Caco-2 (cell line): ENCODE results near the gene RPS6KA2. TPM values are rescaled to one million over a fixed set of nuclear protein-coding genes. Genes with fewer than 3 reads are reported as not detected.

ENCODE experiments used
- BruUV-seq: library from RNA; stranded (reverse); fragments of 400-500 nt; replicated peaks from 2 replicates; lab custom pipeline; 2021; lab: Mats Ljungman, UMichigan
- CTCF ChIA-PET: fragments of 300-600 bp; sonication (Branson Sonifier 250); formaldehyde crosslinking; loops from one replicate; lab custom pipeline; 2022; ENCODE audit warnings: antibody characterized with exemption; lab: Charles Lee
- POLR2A ChIA-PET: fragments of 300-600 bp; sonication (Branson Sonifier 250); formaldehyde crosslinking; loops from one replicate; lab custom pipeline; 2022; ENCODE audit warnings: antibody characterized with exemption; lab: Charles Lee
- DNase-seq, 2 experiments: peaks; one replicate each; pipeline versions ENCODE4 v3.0.0 to v3.0.0-alpha.2; 2020 to 2022
- H3K27me3 ChIP-seq: replicated peaks from 2 replicates; pipeline ENCODE4 v1.6.0; 2011; ENCODE audit warnings: low read length; ENCODE audit not compliant: control insufficient read depth, insufficient read depth
- H3K36me3 ChIP-seq: 2 replicates; pipeline ENCODE4 v1.5.1; 2011; ENCODE audit warnings: low read length; ENCODE audit not compliant: control insufficient read depth, insufficient read depth
- H3K4me1 ChIP-seq: fragments of 250-450 bp; sonication (Bioruptor Pico); 2 replicates; pipeline ENCODE4 v1.5.1; 2020; ENCODE audit warnings: mild to moderate bottlenecking
- H3K4me3 ChIP-seq: 2 replicates; pipeline ENCODE4 v1.5.1; 2011; ENCODE audit warnings: low read depth, mild to moderate bottlenecking, control low read depth, low read length
- H3K9me3 ChIP-seq: fragments of 250-450 bp; sonication (Bioruptor Pico); 2 replicates; pipeline ENCODE4 v1.5.1; 2020; ENCODE audit warnings: mild to moderate bottlenecking, moderate library complexity
- H3K27ac Mint-ChIP-seq: one replicate; pipeline ENCODE4 v1.8.0; 2022; ENCODE audit warnings: mixed read lengths; ENCODE audit not compliant: unreplicated experiment
- H3K27me3 Mint-ChIP-seq: one replicate; pipeline ENCODE4 v1.8.0; 2022; ENCODE audit warnings: mixed read lengths; ENCODE audit not compliant: insufficient read depth, unreplicated experiment
- H3K36me3 Mint-ChIP-seq: one replicate; pipeline ENCODE4 v1.8.0; 2022; ENCODE audit warnings: mild to moderate bottlenecking, mixed read lengths; ENCODE audit not compliant: insufficient read depth, unreplicated experiment
- H3K4me1 Mint-ChIP-seq: one replicate; pipeline ENCODE4 v1.8.0; 2022; ENCODE audit warnings: low read depth, mixed read lengths; ENCODE audit not compliant: unreplicated experiment
- H3K4me3 Mint-ChIP-seq: one replicate; pipeline ENCODE4 v1.8.0; 2022; ENCODE audit warnings: mild to moderate bottlenecking, moderate library complexity, mixed read lengths; ENCODE audit not compliant: unreplicated experiment
- H3K9me3 Mint-ChIP-seq: one replicate; pipeline ENCODE4 v1.8.0; 2022; ENCODE audit warnings: mixed read lengths; ENCODE audit not compliant: unreplicated experiment
- CTCF ChIP-seq, 2 experiments: fragments of 200-600 bp in 1 of 2; IDR thresholded peaks; 1 replicate in 1 of 2; 2 replicates in 1 of 2; pipeline versions ENCODE4 v1.5.1 to v1.8.0; 2011 to 2022; ENCODE audit warnings: antibody characterized with exemption in 1 of 2, control low read depth in 1 of 2, inconsistent platforms in 1 of 2, low read depth in 1 of 2, low read length in 1 of 2, mild to moderate bottlenecking in 1 of 2, moderate library complexity in 1 of 2; ENCODE audit not compliant: insufficient read depth in 1 of 2, severe bottlenecking in 1 of 2, unreplicated experiment in 1 of 2
- intact Hi-C: fragments of 100-400 bp; cut with micrococcal nuclease; formaldehyde crosslinking; loops from one replicate; pipeline ENCODE4 v1.10.0; 2022; ENCODE audit not compliant: unreplicated experiment
- total RNA-seq: library from RNA; stranded (reverse); gene quantifications from 2 replicates; pipeline ENCODE4 v1.2.3, GENCODE V29; 2022

RPS6KA2 gene
- total RNA-seq, 1 experiment from 2014 or later, result 5.6 TPM

GRCh38 chr6:166485651-166486535 lies 141.2 kb downstream of the RPS6KA2 start:
- Mint-ChIP-seq H3K9me3 (no peaks in the 10 kb centered on the region), H3K27ac (no peak overlapping the region), H3K4me1 (no peaks in the 10 kb centered on the region), H3K36me3 (no peaks in the 10 kb centered on the region), H3K4me3 (no peak overlapping the region), H3K27me3 (peaks cover 6% of the 10 kb centered on the region)
- BruUV-seq, result no TSS peak
- Histone ChIP-seq H3K27me3 (no peaks in the 10 kb centered on the region; the same call in 1 of the 2 replicates), H3K9me3 (no peaks in the 10 kb centered on the region), H3K4me1 (no peaks in the 10 kb centered on the region), H3K4me3 (no peak overlapping the region), H3K36me3 (no peaks in the 10 kb centered on the region)
- POLR2A ChIA-PET, result no interaction called here
- TF ChIP-seq CTCF (IDR thresholded peaks at IDR 0.05; ENCODE audit: insufficient read depth in 1 of 2, low read depth in 1 of 2, low read length in 1 of 2, severe bottlenecking in 1 of 2, unreplicated experiment in 1 of 2), result no peak
- intact Hi-C loops, result no loop called here
- CTCF ChIA-PET, result no interaction called here
- DNase-seq, result no peak

GRCh38 chr6:166484863-166485262 lies 142.2 kb downstream of the RPS6KA2 start:
- Mint-ChIP-seq H3K9me3 (no peaks in the 10 kb centered on the region), H3K27ac (no peak overlapping the region), H3K27me3 (peaks cover 3% of the 10 kb centered on the region), H3K4me3 (no peak overlapping the region), H3K36me3 (no peaks in the 10 kb centered on the region), H3K4me1 (no peaks in the 10 kb centered on the region)
- DNase-seq, result no peak
- H3K4me1 ChIP-seq, result no peaks in the 10 kb centered on the region
- no TSS peak for BruUV-seq
- ChIA-PET POLR2A (no interaction called here), CTCF (no interaction called here)
- intact Hi-C loops, result no loop called here
- H3K27me3 ChIP-seq, result no peaks in the 10 kb centered on the region; the same call in 1 of the 2 replicates
- no peak overlapping the region for H3K4me3 ChIP-seq
- no peaks in the 10 kb centered on the region for H3K36me3 ChIP-seq
- no peak for TF ChIP-seq CTCF (IDR thresholded peaks at IDR 0.05; ENCODE audit: insufficient read depth in 1 of 2, low read depth in 1 of 2, low read length in 1 of 2, severe bottlenecking in 1 of 2, unreplicated experiment in 1 of 2)
- no peaks in the 10 kb centered on the region for H3K9me3 ChIP-seq

GRCh38 chr6:166483573-166484250 lies 143.3 kb downstream of the RPS6KA2 start:
- CTCF ChIA-PET, result no interaction called here
- TF ChIP-seq CTCF (IDR thresholded peaks at IDR 0.05; ENCODE audit: insufficient read depth in 1 of 2, low read depth in 1 of 2, low read length in 1 of 2, severe bottlenecking in 1 of 2, unreplicated experiment in 1 of 2), result no peak
- Mint-ChIP-seq H3K9me3 (no peaks in the 10 kb centered on the region), H3K27me3 (peaks cover 3% of the 10 kb centered on the region), H3K27ac (no peak overlapping the region), H3K4me1 (no peaks in the 10 kb centered on the region), H3K4me3 (no peak overlapping the region), H3K36me3 (no peaks in the 10 kb centered on the region)
- no TSS peak for BruUV-seq
- H3K36me3 ChIP-seq, result no peaks in the 10 kb centered on the region
- POLR2A ChIA-PET, result no interaction called here
- intact Hi-C loops, result no loop called here
- H3K4me1 ChIP-seq, result no peaks in the 10 kb centered on the region
- no peak for DNase-seq
- H3K9me3 ChIP-seq, result no peaks in the 10 kb centered on the region
- H3K4me3 ChIP-seq, result no peak overlapping the region
- H3K27me3 ChIP-seq, result no peaks in the 10 kb centered on the region; the same call in 1 of the 2 replicates
